ENCODE results near the gene ATP6AP1. TPM values are rescaled to one million over a fixed set of nuclear protein-coding genes. Genes with fewer than 3 reads are reported as not detected.
A peak's percentile ranks its signal among the peaks of the same experiment; 100 is the strongest.

ATP6AP1 gene
- total RNA-seq, 1 experiment from 2014 or later = 119 TPM

- peak; percentile 59 to 67 for DNase-seq
- H2AFZ ChIP-seq = no peak overlapping the region
- CTCF ChIA-PET = interaction anchor here (0.6 kb wide), 1 partner anchor 88 kb away, joined by 3 read pairs; no protein-coding TSS in a partner anchor
- TF ChIP-seq EZH2 (IDR thresholded peaks at IDR 0.05; ENCODE audit: low read depth) (no peak), CTCF (conservative IDR thresholded peaks at IDR 0.05) (no peak)
- peaks cover 8% of the 10 kb centered on the region; the same call in 1 of the 2 replicates for H3F3A ChIP-seq (ENCODE audit: insufficient read depth, low read depth)
- H4K20me1 ChIP-seq (ENCODE audit: insufficient read depth) = no peaks in the 10 kb centered on the region
- H3K79me2 ChIP-seq (ENCODE audit: low read depth) = peaks cover 6% of the 10 kb centered on the region; the same call in 1 of the 2 replicates
- no peaks in the 10 kb centered on the region for H3K9me2 ChIP-seq (ENCODE audit: insufficient read depth)
- peaks cover 5% of the 10 kb centered on the region for H3K4me1 ChIP-seq (replicated peaks; ENCODE audit: insufficient read depth)
- intact Hi-C loops (cut with micrococcal nuclease; ENCODE audit: unreplicated experiment) = loop anchor here (2.0 to 5.0 kb wide), 3 partner anchors 26 to 62 kb away; partner anchors contain the start of genes DNASE1L1 and RPL10
- no peaks in the 10 kb centered on the region for H3K36me3 ChIP-seq (ENCODE audit: low read depth)
- no peaks in the 10 kb centered on the region for H3K27me3 ChIP-seq (ENCODE audit: insufficient read depth, low read depth)
- H3K27ac ChIP-seq = no peak overlapping the region
- BruUV-seq (replicated peaks) = no TSS peak
- no peaks in the 10 kb centered on the region for H3K9me3 ChIP-seq (ENCODE audit: insufficient read depth, low read depth)
- H3K4me2 ChIP-seq = peak overlapping the region; percentile 82
- POLR2A ChIA-PET (ENCODE audit: unreplicated experiment) = interaction anchor here (0.5 to 1.0 kb wide), 6 partner anchors 17 to 1518 kb away, joined by 3 to 7 read pairs (median 4); partner anchors contain the start of genes DNASE1L1 and IKBKG
- H3K4me3 ChIP-seq = peak overlapping the region; percentile 66
These were observed 30.7 kb downstream of the ATP6AP1 start for GRCh38 chrX:154458954-154459778.

- Histone ChIP-seq H3F3A (ENCODE audit: insufficient read depth, low read depth) (peaks cover 8% of the 10 kb centered on the region; the same call in 1 of the 2 replicates), H3K9me2 (ENCODE audit: insufficient read depth) (no peaks in the 10 kb centered on the region), H3K36me3 (ENCODE audit: low read depth) (no peaks in the 10 kb centered on the region), H3K79me2 (ENCODE audit: low read depth) (peaks cover 6% of the 10 kb centered on the region; the same call in 1 of the 2 replicates), H3K4me1 (replicated peaks; ENCODE audit: insufficient read depth) (peaks cover 5% of the 10 kb centered on the region), H3K27ac (no peak overlapping the region), H3K27me3 (ENCODE audit: insufficient read depth, low read depth) (no peaks in the 10 kb centered on the region), H3K9me3 (ENCODE audit: insufficient read depth, low read depth) (no peaks in the 10 kb centered on the region), H2AFZ (no peak overlapping the region), H3K4me3 (no peak overlapping the region), H4K20me1 (ENCODE audit: insufficient read depth) (no peaks in the 10 kb centered on the region), H3K4me2 (peak overlapping the region; percentile 82; the same call in 1 of the 2 replicates)
- TF ChIP-seq CTCF (conservative IDR thresholded peaks at IDR 0.05) (no peak), EZH2 (IDR thresholded peaks at IDR 0.05; ENCODE audit: low read depth) (no peak)
- no TSS peak for BruUV-seq (replicated peaks)
- intact Hi-C loops (cut with micrococcal nuclease; ENCODE audit: unreplicated experiment) = loop anchor here (2.0 to 5.0 kb wide), 3 partner anchors 25 to 63 kb away; partner anchors contain the start of genes DNASE1L1 and RPL10
- CTCF ChIA-PET = no interaction called here
- POLR2A ChIA-PET (ENCODE audit: unreplicated experiment) = interaction anchor here (0.5 kb wide), 1 partner anchor 88 kb away, joined by 3 read pairs; the partner anchor contains the start of gene IKBKG
- no peak for DNase-seq
These were observed 31.4 kb downstream of the ATP6AP1 start for GRCh38 chrX:154459832-154460231.

GRCh38 chrX:154460326-154460725 lies 31.8 kb downstream of the ATP6AP1 start:
- no peaks in the 10 kb centered on the region for H4K20me1 ChIP-seq (ENCODE audit: insufficient read depth)
- TF ChIP-seq EZH2 (IDR thresholded peaks at IDR 0.05; ENCODE audit: low read depth) (no peak), CTCF (conservative IDR thresholded peaks at IDR 0.05) (no peak)
- no peaks in the 10 kb centered on the region for H3K9me2 ChIP-seq (ENCODE audit: insufficient read depth)
- no peak overlapping the region for H2AFZ ChIP-seq
- H3K4me2 ChIP-seq = no peak overlapping the region
- no peaks in the 10 kb centered on the region for H3K9me3 ChIP-seq (ENCODE audit: insufficient read depth, low read depth)
- no peak overlapping the region for H3K27ac ChIP-seq
- H3K27me3 ChIP-seq (ENCODE audit: insufficient read depth, low read depth) = no peaks in the 10 kb centered on the region
- peaks cover 6% of the 10 kb centered on the region; the same call in 1 of the 2 replicates for H3K79me2 ChIP-seq (ENCODE audit: low read depth)
- no peak for DNase-seq
- BruUV-seq (replicated peaks) = no TSS peak
- ChIA-PET POLR2A (ENCODE audit: unreplicated experiment) (no interaction called here), CTCF (no interaction called here)
- peaks cover 5% of the 10 kb centered on the region for H3K4me1 ChIP-seq (replicated peaks; ENCODE audit: insufficient read depth)
- intact Hi-C loops (cut with micrococcal nuclease; ENCODE audit: unreplicated experiment) = no loop called here
- no peak overlapping the region for H3K4me3 ChIP-seq
- peaks cover 8% of the 10 kb centered on the region; the same call in 1 of the 2 replicates for H3F3A ChIP-seq (ENCODE audit: insufficient read depth, low read depth)
- no peaks in the 10 kb centered on the region for H3K36me3 ChIP-seq (ENCODE audit: low read depth)
